GM12878 (cell line): ENCODE data around the gene MVB12B. TPM values are rescaled to one million over a fixed set of nuclear protein-coding genes. Genes with fewer than 3 reads are reported as not detected.

Experiments
- DPF2 ChIP-seq: fragments of 450-650 bp; IDR thresholded peaks from 2 replicates; pipeline ENCODE4 v1.6.1; 2017; ENCODE audit warnings: mild to moderate bottlenecking
- EP300 ChIP-seq, 2 experiments: fragments of 150-350 bp in 1 of 2; IDR thresholded peaks; 2 replicates each; pipeline ENCODE4 v1.6.1; 2011 to 2012; ENCODE audit warnings: low read depth in 2 of 2, low read length in 2 of 2, borderline replicate concordance in 1 of 2, improper control_type of control experiment in 1 of 2, inconsistent platforms in 1 of 2; ENCODE audit not compliant: control insufficient read depth in 1 of 2
- GABPA ChIP-seq: IDR thresholded peaks from 2 replicates; pipeline ENCODE4 v1.6.1; 2014; ENCODE audit warnings: antibody characterized with exemption, low read depth, mild to moderate bottlenecking, inconsistent platforms
- MLLT1 ChIP-seq: fragments of 450-650 bp; IDR thresholded peaks from 2 replicates; pipeline ENCODE4 v1.6.1; 2016; ENCODE audit warnings: mild to moderate bottlenecking
- MTA2 ChIP-seq: fragments of 450-650 bp; IDR thresholded peaks from 2 replicates; pipeline ENCODE4 v1.6.1; 2016; ENCODE audit warnings: low read depth, mild to moderate bottlenecking, moderate library complexity
- SKIL ChIP-seq: fragments of 450-650 bp; IDR thresholded peaks from 2 replicates; pipeline ENCODE4 v1.6.1; 2017; ENCODE audit warnings: mild to moderate bottlenecking, low read depth, inconsistent platforms; ENCODE audit not compliant: poor library complexity, severe bottlenecking
- polyA plus RNA-seq, 11 experiments: library from polyadenylated mRNA; depleted of rRNA in 4 of 11; unstranded in 6 of 11; stranded (reverse) in 5 of 11; fragments of >200 nt; fragmentation: Nextera tagmentation in 4 of 11; fragmentation: Illumina TruSeq in 1 of 11; extraction: Ambion mirVana in 4 of 11; extraction: Trizol in 1 of 11; gene quantifications; 1 replicate in 1 of 11; 2 replicates in 10 of 11; pipeline versions ENCODE4 v1.2.1 to v1.2.3, GENCODE V29; 2011 to 2016; ENCODE audit warnings: inconsistent platforms in 2 of 11, missing spikeins in 2 of 11, low read depth in 1 of 11
- total RNA-seq, 4 experiments: library from RNA; depleted of rRNA in 3 of 4; stranded (reverse); fragments of >200 nt in 3 of 4; fragmentation: Illumina TruSeq in 1 of 4; extraction: Trizol in 1 of 4; gene quantifications; 2 replicates each; pipeline versions ENCODE4 v1.2.1 to v1.2.3, GENCODE V29; 2013 to 2021

MVB12B gene
- total and polyA plus RNA-seq, 10 of the 15 experiments (the other 5 are each of a cell fraction or from before 2014, with no cell fraction given): 0.08 TPM; not detected in 9

GRCh38 chr9:126471084-126471624 is 144.5 kb downstream of the MVB12B start (continued):
- TF ChIP-seq MTA2 (peak; percentile 43; the same call in 1 of the 2 replicates), SKIL (peak; percentile 20), EP300 (IDR thresholded peaks at IDR 0.05; ENCODE audit: borderline replicate concordance in 1 of 2, control insufficient read depth in 1 of 2, low read depth in 2 of 2, low read length in 2 of 2) (0 out of 4 replicates have a peak, but pooled peaks of 1 of the 2 experiments have one; percentile 14), DPF2 (peak; percentile 67), MLLT1 (0 out of 2 replicates have a peak, but pooled peaks have one; percentile 25), GABPA (no peak)
